T-helper 2 cell treated with Interferon-gamma antibody and Interleukin-4, amounts not matched to agents 5 μg/mL and 100 μg/mL, for 36 hours (primary cell): ENCODE data around the gene ZNF697.
A peak's percentile ranks its signal among the peaks of the same experiment; 100 is the strongest.
"Not testable (repeated sequence)": the region's sequence is repeated elsewhere in the genome, so short reads cannot be mapped to it uniquely, and the experiment has no call there.

ENCODE experiments used
- DNase-seq: peaks from one replicate; pipeline ENCODE4 v3.0.0; 2021; ENCODE audit warnings: low spot score
- H3K27ac Mint-ChIP-seq: one replicate; pipeline ENCODE4 v1.8.0; 2021; ENCODE audit warnings: mild to moderate bottlenecking, mixed read lengths
- H3K27me3 Mint-ChIP-seq: one replicate; pipeline ENCODE4 v1.8.0; 2021; ENCODE audit warnings: low read depth, mixed read lengths
- H3K36me3 Mint-ChIP-seq: one replicate; pipeline ENCODE4 v1.8.0; 2021; ENCODE audit warnings: low read depth, mixed read lengths
- H3K4me1 Mint-ChIP-seq: one replicate; pipeline ENCODE4 v1.8.0; 2021; ENCODE audit warnings: low read depth, mixed read lengths
- H3K4me3 Mint-ChIP-seq: one replicate; pipeline ENCODE4 v1.8.0; 2022; ENCODE audit warnings: mild to moderate bottlenecking, moderate library complexity, mixed read lengths
- H3K9me3 Mint-ChIP-seq: one replicate; pipeline ENCODE4 v1.8.0; 2021; ENCODE audit warnings: mixed read lengths

The ZNF697 gene

DNA sequence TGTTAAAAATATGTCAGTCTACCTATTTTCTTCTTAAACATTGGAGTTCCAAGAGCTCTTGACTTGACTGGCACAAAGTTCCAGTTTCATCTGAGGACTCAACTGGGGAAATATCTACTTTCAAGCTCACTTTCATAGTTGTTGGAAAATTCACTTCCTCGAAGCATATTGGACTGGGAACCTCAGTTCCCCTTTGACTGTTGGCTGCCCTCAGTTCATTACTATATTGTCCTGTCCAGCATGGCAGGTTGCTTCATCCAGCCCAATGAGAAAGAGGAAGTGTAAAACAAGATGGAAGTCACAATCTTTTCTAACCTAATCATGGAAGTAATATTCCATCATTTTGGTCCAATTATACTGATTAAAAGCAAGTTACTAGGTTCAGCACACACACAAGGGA lies 54.3 kb downstream of the ZNF697 start:
- DNase-seq: no peak
- H3K36me3 Mint-ChIP-seq: no peaks in the 10 kb centered on the region
- H3K4me1 Mint-ChIP-seq: no peaks in the 10 kb centered on the region
- H3K4me3 Mint-ChIP-seq: no peak overlapping the region
- H3K9me3 Mint-ChIP-seq: no peaks in the 10 kb centered on the region
- peaks cover 18% of the 10 kb centered on the region for H3K27me3 Mint-ChIP-seq
- H3K27ac Mint-ChIP-seq: no peak overlapping the region

DNA sequence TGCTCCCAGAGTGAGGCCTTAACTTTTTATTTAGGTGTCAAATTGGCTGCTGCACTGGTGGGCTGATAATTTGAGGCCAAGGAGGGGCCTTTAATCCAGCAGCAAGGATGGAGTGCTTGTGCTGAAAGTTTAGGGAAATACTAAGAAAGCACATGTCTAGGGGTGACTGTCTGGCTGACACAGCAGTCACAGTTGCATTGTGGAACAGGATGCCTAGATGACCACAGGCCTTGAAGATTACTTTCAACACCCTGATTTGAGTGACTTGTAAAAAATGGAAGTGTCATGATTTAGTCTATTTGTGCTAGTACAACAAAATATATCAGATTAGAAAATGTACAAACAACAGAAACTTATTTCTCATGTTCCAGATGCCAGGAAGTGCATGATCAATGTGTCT lies 57.7 kb downstream of the ZNF697 start:
- Mint-ChIP-seq H3K27ac (no peak overlapping the region), H3K27me3 (peaks cover 18% of the 10 kb centered on the region), H3K4me3 (no peak overlapping the region), H3K4me1 (no peaks in the 10 kb centered on the region), H3K36me3 (no peaks in the 10 kb centered on the region), H3K9me3 (no peaks in the 10 kb centered on the region)
- DNase-seq: no peak

DNA sequence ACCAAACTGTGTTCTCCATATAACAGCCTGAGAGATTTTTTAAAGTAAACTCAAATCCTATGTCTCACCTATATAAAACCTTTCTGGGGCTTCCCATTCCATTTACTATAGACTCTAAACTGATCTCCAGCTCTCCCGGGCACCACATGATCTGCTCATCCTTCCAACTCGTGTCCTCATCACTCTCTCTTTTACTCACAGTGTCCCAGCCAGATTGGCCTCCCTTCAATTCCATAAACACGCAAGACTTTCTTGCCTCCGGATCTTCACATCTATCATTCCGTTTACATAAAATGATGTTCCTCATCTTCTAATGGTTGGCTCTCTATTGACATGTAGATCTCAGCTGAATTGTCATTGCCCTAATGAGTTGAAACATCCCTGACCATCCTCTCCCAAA lies 59.4 kb downstream of the ZNF697 start:
- Mint-ChIP-seq H3K27ac (no peak overlapping the region), H3K4me1 (no peaks in the 10 kb centered on the region), H3K36me3 (no peaks in the 10 kb centered on the region), H3K9me3 (no peaks in the 10 kb centered on the region), H3K4me3 (no peak overlapping the region), H3K27me3 (peaks cover 11% of the 10 kb centered on the region)
- no peak for DNase-seq

DNA sequence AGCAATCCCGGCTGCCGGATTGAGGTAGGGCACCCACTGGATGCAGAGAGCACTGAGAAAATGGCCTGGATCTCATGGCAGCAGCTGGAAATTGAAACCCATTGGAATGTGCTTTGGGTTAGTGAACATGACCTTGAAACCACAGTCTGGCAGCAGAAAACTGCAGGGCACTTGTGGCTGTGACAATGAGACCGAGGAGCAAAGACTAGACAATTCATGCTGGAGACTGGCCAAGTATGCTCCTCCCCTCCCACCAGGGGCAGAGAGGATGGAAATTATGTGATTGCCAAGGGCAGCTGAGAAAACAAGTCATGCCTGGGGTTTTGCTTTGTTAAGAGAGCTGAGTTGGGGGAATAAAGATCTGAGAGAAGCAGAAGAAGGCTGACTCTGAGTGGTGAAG lies 60.7 kb downstream of the ZNF697 start:
- Mint-ChIP-seq H3K4me1 (no peaks in the 10 kb centered on the region), H3K9me3 (no peaks in the 10 kb centered on the region), H3K4me3 (no peak overlapping the region), H3K36me3 (no peaks in the 10 kb centered on the region), H3K27ac (no peak overlapping the region), H3K27me3 (peaks cover 4% of the 10 kb centered on the region)
- no peak for DNase-seq

DNA sequence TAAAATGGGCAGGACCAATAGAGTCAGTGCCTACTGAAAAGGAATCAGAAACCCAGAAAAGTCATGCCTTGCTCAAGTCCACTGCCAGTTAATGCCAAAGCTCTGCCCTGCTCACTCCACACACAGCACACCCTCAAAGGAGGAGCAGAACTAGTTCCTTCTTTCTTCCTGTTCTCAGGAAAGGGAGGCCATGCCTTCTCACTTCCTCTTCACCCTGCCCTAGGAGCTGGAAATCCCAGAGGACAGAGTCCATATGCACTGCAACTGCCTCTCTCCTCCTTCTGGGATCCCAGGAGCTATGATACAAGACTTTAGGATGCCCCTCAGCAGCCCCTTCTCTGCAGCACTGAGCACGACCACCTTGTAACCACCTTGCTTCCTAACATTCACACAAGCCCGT lies 62.3 kb downstream of the ZNF697 start:
- H3K9me3 Mint-ChIP-seq, DNase-seq, H3K36me3 Mint-ChIP-seq, H3K4me1 Mint-ChIP-seq, H3K27me3 Mint-ChIP-seq, H3K27ac Mint-ChIP-seq, H3K4me3 Mint-ChIP-seq: not testable (repeated sequence)

DNA sequence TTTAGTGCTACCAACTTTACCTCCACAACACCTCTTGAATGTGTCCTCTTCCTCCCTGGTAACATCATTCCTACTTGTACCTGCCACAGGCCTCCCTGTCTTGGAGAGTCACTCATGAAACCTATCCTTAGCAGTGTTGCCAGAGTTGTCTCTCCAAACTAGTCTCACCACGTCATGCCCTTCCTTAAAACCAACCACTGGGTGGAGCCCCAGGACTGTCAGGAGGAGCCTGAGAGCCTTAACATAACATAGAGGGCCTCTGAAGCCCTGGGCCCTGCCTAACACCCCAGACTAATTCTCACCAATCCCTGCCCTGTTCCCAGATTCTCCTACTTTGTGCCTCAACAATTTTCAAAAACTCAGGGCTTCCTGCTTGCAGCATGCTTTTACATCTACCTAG lies 65.3 kb downstream of the ZNF697 start:
- Mint-ChIP-seq H3K4me3 (no peak overlapping the region), H3K36me3 (no peaks in the 10 kb centered on the region)
- peak; percentile 6 for DNase-seq

DNA sequence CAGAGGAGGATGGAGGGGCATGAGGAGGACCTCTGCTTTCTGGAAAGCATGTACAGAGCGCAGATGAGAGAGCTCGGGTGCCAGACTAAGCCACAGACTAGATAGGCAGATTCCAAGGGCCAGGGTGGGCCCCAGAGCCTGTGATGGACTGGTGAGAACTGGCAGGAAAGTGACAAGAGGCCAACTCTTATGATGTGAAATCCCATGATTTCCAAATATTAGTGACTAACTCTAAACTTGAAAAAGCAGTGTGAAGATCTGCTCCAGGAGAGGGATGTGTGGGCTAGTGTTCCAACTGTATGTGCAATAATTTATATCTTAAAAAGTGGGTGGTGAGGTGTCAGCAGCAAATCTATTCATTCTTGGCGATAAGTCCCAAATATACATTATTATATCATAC lies 67.0 kb downstream of the ZNF697 start:
- H3K36me3 Mint-ChIP-seq, H3K27ac Mint-ChIP-seq, DNase-seq, H3K4me1 Mint-ChIP-seq, H3K4me3 Mint-ChIP-seq, H3K9me3 Mint-ChIP-seq: not testable (repeated sequence)
- peaks cover 11% of the 10 kb centered on the region for H3K27me3 Mint-ChIP-seq

More for the DNA sequence above, 65.3 kb downstream of the ZNF697 start:
- Mint-ChIP-seq H3K9me3 (no peaks in the 10 kb centered on the region), H3K27me3 (peaks cover 8% of the 10 kb centered on the region), H3K4me1 (no peaks in the 10 kb centered on the region), H3K27ac (no peak overlapping the region)

DNA sequence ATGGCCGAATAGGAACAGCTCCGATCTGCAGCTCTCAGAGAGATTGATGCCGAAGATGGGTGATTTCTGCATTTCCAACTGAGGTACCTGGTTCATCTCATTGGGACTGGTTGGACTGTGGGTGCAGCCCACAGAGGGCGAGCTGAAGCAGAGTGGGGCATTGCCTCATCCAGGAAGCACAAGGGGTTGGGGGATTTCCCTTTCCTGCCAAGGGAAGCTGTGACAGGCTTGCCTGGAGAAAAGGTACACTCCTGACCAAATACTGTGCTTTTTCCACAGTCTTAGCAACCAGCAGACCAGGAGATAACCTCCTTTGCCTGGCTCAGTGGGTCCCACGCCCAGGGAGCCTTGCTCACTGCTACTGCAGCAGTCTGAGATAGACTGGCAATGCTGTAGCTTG lies 74.2 kb downstream of the ZNF697 start:
- DNase-seq: no peak
- no peak overlapping the region for H3K27ac Mint-ChIP-seq
- no peaks in the 10 kb centered on the region for H3K36me3 Mint-ChIP-seq
- no peak overlapping the region for H3K4me3 Mint-ChIP-seq
- H3K4me1 Mint-ChIP-seq: no peaks in the 10 kb centered on the region
- H3K27me3 Mint-ChIP-seq: peaks cover 15% of the 10 kb centered on the region
- no peaks in the 10 kb centered on the region for H3K9me3 Mint-ChIP-seq

DNA sequence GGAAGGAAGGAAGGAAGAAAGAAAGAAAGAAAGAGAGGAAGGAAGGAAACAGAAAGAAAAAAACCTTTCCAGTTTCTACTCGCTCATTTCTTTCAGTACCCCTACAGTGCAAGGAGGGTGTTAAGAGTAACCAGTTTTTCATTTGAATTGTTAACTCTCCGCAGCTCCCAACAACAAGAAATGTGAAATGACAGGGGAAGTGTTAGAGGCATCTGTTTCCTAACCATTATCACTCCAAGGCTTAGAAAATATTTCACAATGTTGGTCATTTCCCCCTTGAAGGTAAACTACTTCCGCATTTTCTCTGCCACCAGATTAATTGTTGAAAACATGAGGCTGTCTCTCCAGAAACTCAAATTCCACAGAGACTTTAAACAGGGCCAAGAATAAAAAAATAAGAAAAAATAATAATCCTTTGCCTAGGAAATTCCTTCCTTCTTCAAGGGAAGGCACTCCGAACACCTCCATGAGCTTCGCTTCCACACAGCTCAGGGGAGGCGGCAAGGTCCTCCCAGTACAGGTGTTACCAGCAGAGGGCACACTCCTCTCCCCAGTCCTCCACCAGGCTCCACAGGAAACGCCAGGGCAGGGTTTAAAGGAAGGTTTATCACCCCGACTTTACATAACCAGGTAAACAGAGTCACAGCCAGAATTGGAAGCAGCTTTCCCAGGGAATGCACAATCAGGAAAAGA lies 78.0 kb downstream of the ZNF697 start:
- H3K4me3 Mint-ChIP-seq, H3K27me3 Mint-ChIP-seq, DNase-seq, H3K9me3 Mint-ChIP-seq, H3K4me1 Mint-ChIP-seq, H3K27ac Mint-ChIP-seq, H3K36me3 Mint-ChIP-seq: not testable (repeated sequence)
